ENCODE data around the gene ACTL6B. TPM values are rescaled to one million over a fixed set of nuclear protein-coding genes. Genes with fewer than 3 reads are reported as not detected.
"Not testable (repeated sequence)": the region's sequence is repeated elsewhere in the genome, so short reads cannot be mapped to it uniquely, and the experiment has no call there.

The ACTL6B gene
- total RNA-seq, 1 experiment from 2014 or later: 1.3 TPM

DNA sequence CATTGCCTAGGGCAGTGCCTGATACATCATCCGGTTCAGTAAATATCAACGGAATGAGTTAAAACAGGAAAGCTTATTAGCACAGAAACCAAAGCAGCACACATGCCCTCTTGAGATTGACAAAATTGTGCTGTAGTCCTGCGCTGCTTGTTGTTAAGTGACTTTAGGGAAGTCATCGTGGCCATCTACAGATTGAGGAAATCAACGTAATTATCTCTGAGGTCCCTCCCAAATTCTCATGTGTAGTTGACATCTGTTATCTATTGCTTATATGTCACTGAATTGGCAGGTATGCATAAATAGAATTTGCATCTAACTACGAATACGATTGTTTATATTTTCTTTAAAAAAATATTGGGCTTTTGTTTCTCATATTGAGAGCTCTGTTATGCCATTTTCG, 13.8 kb upstream of the ACTL6B start (continued):
- TF ChIP-seq, protein P1, sequence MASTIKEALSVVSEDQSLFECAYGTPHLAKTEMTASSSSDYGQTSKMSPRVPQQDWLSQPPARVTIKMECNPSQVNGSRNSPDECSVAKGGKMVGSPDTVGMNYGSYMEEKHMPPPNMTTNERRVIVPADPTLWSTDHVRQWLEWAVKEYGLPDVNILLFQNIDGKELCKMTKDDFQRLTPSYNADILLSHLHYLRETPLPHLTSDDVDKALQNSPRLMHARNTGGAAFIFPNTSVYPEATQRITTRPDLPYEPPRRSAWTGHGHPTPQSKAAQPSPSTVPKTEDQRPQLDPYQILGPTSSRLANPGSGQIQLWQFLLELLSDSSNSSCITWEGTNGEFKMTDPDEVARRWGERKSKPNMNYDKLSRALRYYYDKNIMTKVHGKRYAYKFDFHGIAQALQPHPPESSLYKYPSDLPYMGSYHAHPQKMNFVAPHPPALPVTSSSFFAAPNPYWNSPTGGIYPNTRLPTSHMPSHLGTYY (CRISPR knock-in tag; IDR thresholded peaks at IDR 0.05): no peak
- TF ChIP-seq, protein P2, sequence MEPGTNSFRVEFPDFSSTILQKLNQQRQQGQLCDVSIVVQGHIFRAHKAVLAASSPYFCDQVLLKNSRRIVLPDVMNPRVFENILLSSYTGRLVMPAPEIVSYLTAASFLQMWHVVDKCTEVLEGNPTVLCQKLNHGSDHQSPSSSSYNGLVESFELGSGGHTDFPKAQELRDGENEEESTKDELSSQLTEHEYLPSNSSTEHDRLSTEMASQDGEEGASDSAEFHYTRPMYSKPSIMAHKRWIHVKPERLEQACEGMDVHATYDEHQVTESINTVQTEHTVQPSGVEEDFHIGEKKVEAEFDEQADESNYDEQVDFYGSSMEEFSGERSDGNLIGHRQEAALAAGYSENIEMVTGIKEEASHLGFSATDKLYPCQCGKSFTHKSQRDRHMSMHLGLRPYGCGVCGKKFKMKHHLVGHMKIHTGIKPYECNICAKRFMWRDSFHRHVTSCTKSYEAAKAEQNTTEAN (CRISPR knock-in tag; IDR thresholded peaks at IDR 0.05): no peak
- TF ChIP-seq PRRX2 (CRISPR knock-in tag; IDR thresholded peaks at IDR 0.05) (no peak), NFE2L1 (CRISPR knock-in tag; IDR thresholded peaks at IDR 0.05) (no peak), SOX15 (CRISPR knock-in tag; IDR thresholded peaks at IDR 0.05) (no peak)
- TF ChIP-seq, protein P3, sequence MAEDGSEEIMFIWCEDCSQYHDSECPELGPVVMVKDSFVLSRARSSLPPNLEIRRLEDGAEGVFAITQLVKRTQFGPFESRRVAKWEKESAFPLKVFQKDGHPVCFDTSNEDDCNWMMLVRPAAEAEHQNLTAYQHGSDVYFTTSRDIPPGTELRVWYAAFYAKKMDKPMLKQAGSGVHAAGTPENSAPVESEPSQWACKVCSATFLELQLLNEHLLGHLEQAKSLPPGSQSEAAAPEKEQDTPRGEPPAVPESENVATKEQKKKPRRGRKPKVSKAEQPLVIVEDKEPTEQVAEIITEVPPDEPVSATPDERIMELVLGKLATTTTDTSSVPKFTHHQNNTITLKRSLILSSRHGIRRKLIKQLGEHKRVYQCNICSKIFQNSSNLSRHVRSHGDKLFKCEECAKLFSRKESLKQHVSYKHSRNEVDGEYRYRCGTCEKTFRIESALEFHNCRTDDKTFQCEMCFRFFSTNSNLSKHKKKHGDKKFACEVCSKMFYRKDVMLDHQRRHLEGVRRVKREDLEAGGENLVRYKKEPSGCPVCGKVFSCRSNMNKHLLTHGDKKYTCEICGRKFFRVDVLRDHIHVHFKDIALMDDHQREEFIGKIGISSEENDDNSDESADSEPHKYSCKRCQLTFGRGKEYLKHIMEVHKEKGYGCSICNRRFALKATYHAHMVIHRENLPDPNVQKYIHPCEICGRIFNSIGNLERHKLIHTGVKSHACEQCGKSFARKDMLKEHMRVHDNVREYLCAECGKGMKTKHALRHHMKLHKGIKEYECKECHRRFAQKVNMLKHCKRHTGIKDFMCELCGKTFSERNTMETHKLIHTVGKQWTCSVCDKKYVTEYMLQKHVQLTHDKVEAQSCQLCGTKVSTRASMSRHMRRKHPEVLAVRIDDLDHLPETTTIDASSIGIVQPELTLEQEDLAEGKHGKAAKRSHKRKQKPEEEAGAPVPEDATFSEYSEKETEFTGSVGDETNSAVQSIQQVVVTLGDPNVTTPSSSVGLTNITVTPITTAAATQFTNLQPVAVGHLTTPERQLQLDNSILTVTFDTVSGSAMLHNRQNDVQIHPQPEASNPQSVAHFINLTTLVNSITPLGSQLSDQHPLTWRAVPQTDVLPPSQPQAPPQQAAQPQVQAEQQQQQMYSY (CRISPR knock-in tag; IDR thresholded peaks at IDR 0.05): no peak

DNA sequence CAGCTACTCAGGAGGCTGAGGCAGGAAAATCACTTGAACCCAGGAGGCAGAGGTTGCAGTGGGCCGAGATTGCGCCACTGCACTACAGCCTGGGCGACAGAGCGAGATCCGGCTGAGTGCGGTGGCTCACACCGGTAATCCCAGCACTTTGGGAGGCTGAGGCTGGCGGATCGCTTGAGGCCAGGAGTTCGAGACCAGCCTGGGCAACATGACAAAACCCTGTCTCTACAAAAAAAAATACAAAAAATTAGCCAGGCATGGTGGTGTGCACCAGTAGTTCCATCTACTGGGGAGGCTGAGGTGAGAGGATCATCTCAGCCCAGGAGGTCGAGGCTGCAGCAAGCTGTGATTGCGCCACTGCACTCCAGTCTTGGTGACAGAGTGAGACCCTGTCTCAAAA, 12.9 kb upstream of the ACTL6B start:
- ATAC-seq; DNase-seq (ENCODE audit: low spot score); H3K4me1 Mint-ChIP-seq; H3K27ac Mint-ChIP-seq; H3K9me3 Mint-ChIP-seq; H3K4me3 Mint-ChIP-seq; H3K36me3 Mint-ChIP-seq; POLR2A ChIA-PET: not testable (repeated sequence)
- CTCF ChIA-PET: interaction anchor here (0.8 to 1.5 kb wide), 2 partner anchors 13 to 37 kb away, joined by 4 to 9 read pairs; partner anchors contain the start of gene ACTL6B
- H3K27me3 Mint-ChIP-seq (ENCODE audit: low read depth): peaks cover 60% of the 10 kb centered on the region
- TF ChIP-seq ZNF121 (CRISPR knock-in tag; IDR thresholded peaks at IDR 0.05): 0 out of 2 replicates have a peak, but pooled peaks have one; percentile 27

DNA sequence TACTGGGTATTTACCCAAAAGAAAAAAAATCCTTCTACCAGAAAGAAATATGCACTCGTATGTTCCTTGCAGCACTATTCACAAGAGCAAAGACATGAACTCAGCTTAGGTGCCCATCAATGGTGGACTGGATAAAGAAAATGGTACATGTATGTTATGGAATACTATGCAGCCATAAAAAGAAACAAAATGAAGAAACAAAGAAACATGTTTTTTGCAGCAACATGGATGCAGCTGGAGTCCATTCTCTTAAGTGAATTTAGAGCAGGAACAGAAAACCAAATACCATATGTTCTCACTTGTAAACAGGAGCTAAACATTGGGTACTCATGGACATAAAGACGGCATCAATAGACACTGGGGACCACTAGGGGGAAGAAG, 11.8 kb upstream of the ACTL6B start:
- no peak overlapping the region for H3K27ac Mint-ChIP-seq
- CTCF ChIA-PET: interaction anchor here (0.8 to 1.8 kb wide), 7 partner anchors 12 to 57 kb away, joined by 3 to 13 read pairs (median 3); partner anchors contain the start of genes ACTL6B and MOSPD3
- POLR2A ChIA-PET: no interaction called here
- DNase-seq (ENCODE audit: low spot score) (no peak), ATAC-seq (no peak)
- H3K4me1 Mint-ChIP-seq: peaks cover 2% of the 10 kb centered on the region
- H3K36me3 Mint-ChIP-seq: no peaks in the 10 kb centered on the region
- H3K9me3 Mint-ChIP-seq: peaks cover 3% of the 10 kb centered on the region; the same call in 1 of the 2 replicates
- H3K27me3 Mint-ChIP-seq (ENCODE audit: low read depth): peaks cover 59% of the 10 kb centered on the region
- H3K4me3 Mint-ChIP-seq: no peak overlapping the region
- no peak for TF ChIP-seq MYBL2 (CRISPR knock-in tag; IDR thresholded peaks at IDR 0.05)
- no peak for TF ChIP-seq RELA (CRISPR knock-in tag; IDR thresholded peaks at IDR 0.05; ENCODE audit: borderline replicate concordance)
- TF ChIP-seq, protein P3 (CRISPR knock-in tag; IDR thresholded peaks at IDR 0.05): no peak
- no peak for TF ChIP-seq HMGA2 (CRISPR knock-in tag; IDR thresholded peaks at IDR 0.05)
- no peak for TF ChIP-seq JUN (CRISPR knock-in tag; IDR thresholded peaks at IDR 0.05)
- TF ChIP-seq, protein P4, sequence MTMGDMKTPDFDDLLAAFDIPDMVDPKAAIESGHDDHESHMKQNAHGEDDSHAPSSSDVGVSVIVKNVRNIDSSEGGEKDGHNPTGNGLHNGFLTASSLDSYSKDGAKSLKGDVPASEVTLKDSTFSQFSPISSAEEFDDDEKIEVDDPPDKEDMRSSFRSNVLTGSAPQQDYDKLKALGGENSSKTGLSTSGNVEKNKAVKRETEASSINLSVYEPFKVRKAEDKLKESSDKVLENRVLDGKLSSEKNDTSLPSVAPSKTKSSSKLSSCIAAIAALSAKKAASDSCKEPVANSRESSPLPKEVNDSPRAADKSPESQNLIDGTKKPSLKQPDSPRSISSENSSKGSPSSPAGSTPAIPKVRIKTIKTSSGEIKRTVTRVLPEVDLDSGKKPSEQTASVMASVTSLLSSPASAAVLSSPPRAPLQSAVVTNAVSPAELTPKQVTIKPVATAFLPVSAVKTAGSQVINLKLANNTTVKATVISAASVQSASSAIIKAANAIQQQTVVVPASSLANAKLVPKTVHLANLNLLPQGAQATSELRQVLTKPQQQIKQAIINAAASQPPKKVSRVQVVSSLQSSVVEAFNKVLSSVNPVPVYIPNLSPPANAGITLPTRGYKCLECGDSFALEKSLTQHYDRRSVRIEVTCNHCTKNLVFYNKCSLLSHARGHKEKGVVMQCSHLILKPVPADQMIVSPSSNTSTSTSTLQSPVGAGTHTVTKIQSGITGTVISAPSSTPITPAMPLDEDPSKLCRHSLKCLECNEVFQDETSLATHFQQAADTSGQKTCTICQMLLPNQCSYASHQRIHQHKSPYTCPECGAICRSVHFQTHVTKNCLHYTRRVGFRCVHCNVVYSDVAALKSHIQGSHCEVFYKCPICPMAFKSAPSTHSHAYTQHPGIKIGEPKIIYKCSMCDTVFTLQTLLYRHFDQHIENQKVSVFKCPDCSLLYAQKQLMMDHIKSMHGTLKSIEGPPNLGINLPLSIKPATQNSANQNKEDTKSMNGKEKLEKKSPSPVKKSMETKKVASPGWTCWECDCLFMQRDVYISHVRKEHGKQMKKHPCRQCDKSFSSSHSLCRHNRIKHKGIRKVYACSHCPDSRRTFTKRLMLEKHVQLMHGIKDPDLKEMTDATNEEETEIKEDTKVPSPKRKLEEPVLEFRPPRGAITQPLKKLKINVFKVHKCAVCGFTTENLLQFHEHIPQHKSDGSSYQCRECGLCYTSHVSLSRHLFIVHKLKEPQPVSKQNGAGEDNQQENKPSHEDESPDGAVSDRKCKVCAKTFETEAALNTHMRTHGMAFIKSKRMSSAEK (CRISPR knock-in tag; IDR thresholded peaks at IDR 0.05; ENCODE audit: borderline replicate concordance): no peak
- TF ChIP-seq ZNF219 (CRISPR knock-in tag; IDR thresholded peaks at IDR 0.05; ENCODE audit: borderline replicate concordance): no peak
- no peak for TF ChIP-seq CBFB (CRISPR knock-in tag; IDR thresholded peaks at IDR 0.05; ENCODE audit: low read depth)
- TF ChIP-seq SMAD3 (CRISPR knock-in tag; IDR thresholded peaks at IDR 0.05; ENCODE audit: borderline replicate concordance): no peak
- TF ChIP-seq, protein P5, sequence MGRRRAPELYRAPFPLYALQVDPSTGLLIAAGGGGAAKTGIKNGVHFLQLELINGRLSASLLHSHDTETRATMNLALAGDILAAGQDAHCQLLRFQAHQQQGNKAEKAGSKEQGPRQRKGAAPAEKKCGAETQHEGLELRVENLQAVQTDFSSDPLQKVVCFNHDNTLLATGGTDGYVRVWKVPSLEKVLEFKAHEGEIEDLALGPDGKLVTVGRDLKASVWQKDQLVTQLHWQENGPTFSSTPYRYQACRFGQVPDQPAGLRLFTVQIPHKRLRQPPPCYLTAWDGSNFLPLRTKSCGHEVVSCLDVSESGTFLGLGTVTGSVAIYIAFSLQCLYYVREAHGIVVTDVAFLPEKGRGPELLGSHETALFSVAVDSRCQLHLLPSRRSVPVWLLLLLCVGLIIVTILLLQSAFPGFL (CRISPR knock-in tag; IDR thresholded peaks at IDR 0.05; ENCODE audit: borderline replicate concordance): no peak
- TF ChIP-seq FOXK1 (CRISPR knock-in tag; IDR thresholded peaks at IDR 0.05): no peak
- TF ChIP-seq, protein P6, sequence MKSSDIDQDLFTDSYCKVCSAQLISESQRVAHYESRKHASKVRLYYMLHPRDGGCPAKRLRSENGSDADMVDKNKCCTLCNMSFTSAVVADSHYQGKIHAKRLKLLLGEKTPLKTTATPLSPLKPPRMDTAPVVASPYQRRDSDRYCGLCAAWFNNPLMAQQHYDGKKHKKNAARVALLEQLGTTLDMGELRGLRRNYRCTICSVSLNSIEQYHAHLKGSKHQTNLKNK (CRISPR knock-in tag; IDR thresholded peaks at IDR 0.05): no peak
